IgD-negative memory B cell (primary cell): ENCODE data around the gene GABRG3. TPM values are rescaled to one million over a fixed set of nuclear protein-coding genes. Genes with fewer than 3 reads are reported as not detected.
"Not testable (repeated sequence)": the region's sequence is repeated elsewhere in the genome, so short reads cannot be mapped to it uniquely, and the experiment has no call there.

Experiments
- H3K27ac Mint-ChIP-seq, 3 donors: one replicate each; pipeline ENCODE4 v1.8.0; 2020 to 2022; ENCODE audit warnings: mild to moderate bottlenecking in 3 of 3, mixed read lengths in 3 of 3, moderate library complexity in 1 of 3
- H3K27me3 Mint-ChIP-seq: one replicate; pipeline ENCODE4 v1.8.0; 2021; ENCODE audit warnings: mixed read lengths
- H3K36me3 Mint-ChIP-seq: one replicate; pipeline ENCODE4 v1.8.0; 2020; ENCODE audit warnings: mild to moderate bottlenecking, mixed read lengths
- H3K4me1 Mint-ChIP-seq, 3 donors: one replicate each; pipeline ENCODE4 v1.8.0; 2020 to 2022; ENCODE audit warnings: mixed read lengths in 3 of 3, mild to moderate bottlenecking in 1 of 3
- H3K4me3 Mint-ChIP-seq, 4 donors: one replicate each; pipeline ENCODE4 v1.8.0; 2020 to 2022; ENCODE audit warnings: mild to moderate bottlenecking in 4 of 4, mixed read lengths in 4 of 4, moderate library complexity in 3 of 4
- H3K9me3 Mint-ChIP-seq, 3 donors: one replicate each; pipeline ENCODE4 v1.8.0; 2020 to 2021; ENCODE audit warnings: mixed read lengths in 3 of 3, mild to moderate bottlenecking in 1 of 3
- polyA plus RNA-seq: library from polyadenylated mRNA; unstranded; fragments of 300-500 nt; fragmentation: Illumina TruSeq; gene quantifications from one replicate; pipeline ENCODE4 v1.2.3, GENCODE V29; 2021

Gene GABRG3
- polyA plus RNA-seq, 1 donor from 2014 or later, result not detected

GRCh38 chr15:27183201-27183600 lies 212.2 kb downstream of the GABRG3 start:
- Mint-ChIP-seq H3K9me3 (peaks cover 8 to 22% (median 10%) of the 10 kb centered on the region in 3 donors), H3K36me3 (no peaks in the 10 kb centered on the region), H3K4me1 (no peaks in the 10 kb centered on the region), H3K4me3 (no peak overlapping the region), H3K27me3 (no peaks in the 10 kb centered on the region), H3K27ac (no peak overlapping the region)

DNA sequence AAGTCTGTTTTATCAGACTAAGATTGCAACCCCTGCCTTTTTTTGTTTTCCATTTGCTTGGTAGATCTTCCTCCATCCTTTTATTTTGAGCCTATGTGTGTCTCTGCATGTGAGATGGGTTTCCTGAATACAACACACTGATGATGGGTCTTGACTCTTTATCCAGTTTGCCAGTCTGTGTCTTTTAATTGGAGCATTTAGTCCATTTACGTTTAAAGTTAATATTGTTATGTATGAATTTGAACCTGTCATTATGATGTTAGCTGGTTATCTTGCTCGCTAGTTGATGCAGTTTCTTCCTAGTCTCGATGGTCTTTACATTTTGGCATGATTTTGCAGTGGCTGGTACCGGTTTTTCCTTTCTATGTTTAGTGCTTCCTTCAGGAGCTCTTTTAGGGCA lies 220.5 kb downstream of the GABRG3 start:
- not testable (repeated sequence) for H3K36me3 Mint-ChIP-seq, H3K4me3 Mint-ChIP-seq, H3K27me3 Mint-ChIP-seq, H3K27ac Mint-ChIP-seq, H3K4me1 Mint-ChIP-seq
- H3K9me3 Mint-ChIP-seq, result peaks cover 2 to 11% (median 4%) of the 10 kb centered on the region in 3 donors

DNA sequence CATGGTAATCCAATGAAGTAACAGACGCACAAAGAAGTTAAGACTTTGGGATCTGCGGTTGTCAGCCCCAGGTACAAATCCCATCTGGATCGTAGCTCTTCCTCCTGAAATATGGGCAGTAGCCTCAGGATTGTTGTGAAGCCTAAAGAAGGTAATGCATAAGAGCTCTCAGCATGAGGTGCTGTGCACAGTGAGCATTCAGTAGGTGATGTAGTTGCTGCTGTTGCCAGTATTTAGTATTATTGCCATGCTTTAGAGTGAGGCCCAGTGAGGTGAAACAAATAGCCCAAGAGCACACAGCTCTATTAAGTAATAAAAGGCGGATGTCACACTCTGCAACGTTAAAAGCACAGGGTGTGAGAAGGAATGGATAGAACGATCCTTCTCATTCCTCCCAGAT lies 225.7 kb downstream of the GABRG3 start:
- H3K36me3 Mint-ChIP-seq, result no peaks in the 10 kb centered on the region
- H3K4me1 Mint-ChIP-seq, result no peaks in the 10 kb centered on the region
- H3K27me3 Mint-ChIP-seq, result no peaks in the 10 kb centered on the region
- no peak overlapping the region for H3K27ac Mint-ChIP-seq
- peaks cover 0 to 10% (median 2%) of the 10 kb centered on the region in 3 donors for H3K9me3 Mint-ChIP-seq
- H3K4me3 Mint-ChIP-seq, result no peak overlapping the region

DNA sequence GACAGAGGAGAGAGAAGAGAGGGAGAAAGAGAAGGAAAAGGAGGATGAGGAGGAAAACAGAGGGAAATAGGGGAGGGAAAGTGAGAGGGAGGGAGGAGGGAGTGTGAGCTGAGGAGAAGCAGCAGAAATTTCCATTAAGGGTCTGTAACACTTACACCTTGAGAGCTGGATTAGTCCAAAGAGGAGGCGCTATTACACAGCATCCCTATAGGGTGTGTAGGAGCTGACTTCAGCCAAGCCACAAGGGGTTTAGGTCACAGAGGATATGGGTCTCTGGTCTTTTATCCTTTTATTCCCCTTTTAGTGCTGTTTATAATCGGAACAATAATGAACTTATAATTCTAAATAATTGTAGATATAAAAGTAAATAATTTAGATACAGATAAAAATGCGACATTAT lies 230.4 kb downstream of the GABRG3 start:
- no peaks in the 10 kb centered on the region for H3K27me3 Mint-ChIP-seq

DNA sequence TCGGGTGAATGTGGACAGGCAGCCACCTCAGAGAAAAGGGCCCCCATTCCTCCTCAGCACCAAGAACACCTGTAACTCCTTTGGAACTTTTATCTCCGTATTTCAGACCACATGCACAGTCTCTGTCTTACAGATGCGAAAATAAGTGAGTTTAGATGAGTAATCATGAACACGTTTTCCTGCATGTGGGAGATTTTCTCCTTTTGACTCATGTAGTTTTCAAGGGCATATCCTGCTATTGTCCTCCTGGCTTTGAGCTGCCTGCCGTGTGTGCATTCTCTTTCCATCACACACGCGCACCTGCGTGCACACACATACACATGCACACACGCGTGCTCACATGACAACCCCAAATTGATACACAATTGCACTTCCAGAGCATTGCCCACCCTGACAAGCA lies 239.2 kb downstream of the GABRG3 start:
- H3K27me3 Mint-ChIP-seq, result no peaks in the 10 kb centered on the region
- H3K4me3 Mint-ChIP-seq, result no peak overlapping the region
- H3K9me3 Mint-ChIP-seq, result peaks cover 2 to 20% (median 5%) of the 10 kb centered on the region in 3 donors
- no peak overlapping the region for H3K27ac Mint-ChIP-seq
- no peaks in the 10 kb centered on the region for H3K36me3 Mint-ChIP-seq
- H3K4me1 Mint-ChIP-seq, result peaks cover 0 to 1% (median 0%) of the 10 kb centered on the region in 3 donors

More for the DNA sequence above, 230.4 kb downstream of the GABRG3 start:
- H3K9me3 Mint-ChIP-seq, result peaks cover 2 to 27% (median 6%) of the 10 kb centered on the region in 3 donors
- no peaks in the 10 kb centered on the region for H3K4me1 Mint-ChIP-seq
- H3K36me3 Mint-ChIP-seq, result no peaks in the 10 kb centered on the region
- no peak overlapping the region for H3K4me3 Mint-ChIP-seq
- H3K27ac Mint-ChIP-seq, result no peak overlapping the region

- H3K27ac Mint-ChIP-seq, result no peak overlapping the region
- peaks cover 2 to 10% (median 5%) of the 10 kb centered on the region in 3 donors for H3K9me3 Mint-ChIP-seq
- no peak overlapping the region for H3K4me3 Mint-ChIP-seq
- no peaks in the 10 kb centered on the region for H3K36me3 Mint-ChIP-seq
- peaks cover 0 to 1% (median 0%) of the 10 kb centered on the region in 3 donors for H3K4me1 Mint-ChIP-seq
- H3K27me3 Mint-ChIP-seq, result no peaks in the 10 kb centered on the region
These were observed 243.1 kb downstream of the GABRG3 start for GRCh38 chr15:27214032-27214431.

DNA sequence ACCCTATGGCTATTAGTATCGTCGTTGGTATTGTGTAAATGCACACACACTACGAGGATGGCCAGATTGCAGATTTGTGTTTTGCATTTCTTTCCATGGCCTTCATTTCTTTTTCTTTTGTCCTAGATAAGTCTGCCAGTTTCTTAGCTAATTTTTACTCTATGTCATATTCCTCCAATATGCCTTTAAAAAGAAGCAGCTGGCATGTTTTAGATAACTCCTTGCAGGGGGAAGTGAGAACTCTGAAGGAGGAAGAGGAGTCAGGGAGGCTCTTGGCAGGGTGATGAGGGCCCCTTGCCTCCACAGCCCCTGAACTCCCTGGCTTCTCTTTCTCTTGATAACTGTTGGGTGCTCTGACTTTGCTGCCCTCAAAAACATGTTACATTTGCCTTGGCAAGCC lies 244.0 kb downstream of the GABRG3 start:
- no peaks in the 10 kb centered on the region for H3K4me1 Mint-ChIP-seq
- H3K27me3 Mint-ChIP-seq, result no peaks in the 10 kb centered on the region
- no peak overlapping the region for H3K27ac Mint-ChIP-seq
- peaks cover 2 to 10% (median 5%) of the 10 kb centered on the region in 3 donors for H3K9me3 Mint-ChIP-seq
- no peak overlapping the region for H3K4me3 Mint-ChIP-seq
- H3K36me3 Mint-ChIP-seq, result no peaks in the 10 kb centered on the region

GRCh38 chr15:27218426-27218825 lies 247.4 kb downstream of the GABRG3 start:
- H3K27ac Mint-ChIP-seq, result no peak overlapping the region
- peaks cover 2 to 7% (median 5%) of the 10 kb centered on the region in 3 donors for H3K9me3 Mint-ChIP-seq
- no peaks in the 10 kb centered on the region for H3K27me3 Mint-ChIP-seq
- H3K36me3 Mint-ChIP-seq, result no peaks in the 10 kb centered on the region
- H3K4me3 Mint-ChIP-seq, result no peak overlapping the region
- no peaks in the 10 kb centered on the region for H3K4me1 Mint-ChIP-seq

- H3K4me1 Mint-ChIP-seq, result no peaks in the 10 kb centered on the region
- peaks cover 2 to 5% (median 5%) of the 10 kb centered on the region in 3 donors for H3K9me3 Mint-ChIP-seq
- no peak overlapping the region for H3K27ac Mint-ChIP-seq
- no peak overlapping the region for H3K4me3 Mint-ChIP-seq
- H3K36me3 Mint-ChIP-seq, result no peaks in the 10 kb centered on the region
- H3K27me3 Mint-ChIP-seq, result no peaks in the 10 kb centered on the region
These were observed 248.7 kb downstream of the GABRG3 start for GRCh38 chr15:27219636-27220035.

GRCh38 chr15:27220199-27220598 lies 249.2 kb downstream of the GABRG3 start:
- no peaks in the 10 kb centered on the region for H3K4me1 Mint-ChIP-seq
- H3K36me3 Mint-ChIP-seq, result no peaks in the 10 kb centered on the region
- H3K27me3 Mint-ChIP-seq, result no peaks in the 10 kb centered on the region
- peaks cover 2 to 5% (median 5%) of the 10 kb centered on the region in 3 donors for H3K9me3 Mint-ChIP-seq
- no peak overlapping the region for H3K4me3 Mint-ChIP-seq
- peak overlapping the region in 1 of 3 donors; percentile 46 for H3K27ac Mint-ChIP-seq

DNA sequence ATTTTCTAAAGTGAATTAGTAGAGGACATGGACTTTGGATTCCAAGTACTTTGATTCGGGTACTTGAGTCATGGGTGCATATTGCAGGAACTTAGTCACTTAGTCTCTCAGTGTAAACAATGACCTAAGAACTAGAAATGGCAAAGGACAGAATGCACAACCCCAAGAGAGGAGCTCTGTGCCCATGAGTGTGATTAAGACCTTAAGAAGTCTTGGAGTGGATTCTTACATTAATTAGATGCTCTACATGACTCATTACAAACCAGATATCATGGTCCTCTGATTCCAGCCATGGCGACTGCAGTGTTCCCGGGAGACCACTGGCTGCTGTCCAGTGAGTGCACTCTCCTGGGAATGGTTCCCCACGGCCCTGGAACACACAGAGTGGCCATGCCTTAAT lies 251.5 kb downstream of the GABRG3 start:
- H3K4me1 Mint-ChIP-seq, result no peaks in the 10 kb centered on the region
- peaks cover 0 to 2% (median 2%) of the 10 kb centered on the region in 3 donors for H3K9me3 Mint-ChIP-seq
- H3K27me3 Mint-ChIP-seq, result no peaks in the 10 kb centered on the region
- no peaks in the 10 kb centered on the region for H3K36me3 Mint-ChIP-seq
- H3K27ac Mint-ChIP-seq, result no peak overlapping the region
- H3K4me3 Mint-ChIP-seq, result no peak overlapping the region

DNA sequence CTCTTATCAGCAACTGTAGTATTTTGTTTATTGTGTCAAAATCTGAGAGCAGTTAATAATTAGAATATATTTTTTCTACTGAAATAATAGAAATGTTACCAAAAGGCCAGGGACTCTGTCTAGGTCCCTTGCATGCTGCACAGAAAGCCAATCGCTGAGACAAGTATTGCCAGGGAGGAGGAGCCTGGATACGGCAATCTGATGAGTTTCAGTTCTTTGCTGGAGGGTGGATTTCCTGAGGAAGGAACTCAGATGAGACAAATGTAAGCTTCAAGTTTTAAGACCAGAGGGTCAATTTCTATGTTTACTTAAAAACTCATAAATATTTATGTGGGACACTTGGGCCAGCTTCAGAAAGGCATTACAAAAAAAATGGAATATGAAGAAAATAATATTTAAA lies 252.2 kb downstream of the GABRG3 start:
- no peaks in the 10 kb centered on the region for H3K4me1 Mint-ChIP-seq
- peaks cover 0 to 4% (median 2%) of the 10 kb centered on the region in 3 donors for H3K9me3 Mint-ChIP-seq
- H3K27me3 Mint-ChIP-seq, result no peaks in the 10 kb centered on the region
- H3K4me3 Mint-ChIP-seq, result no peak overlapping the region
- no peak overlapping the region for H3K27ac Mint-ChIP-seq
- no peaks in the 10 kb centered on the region for H3K36me3 Mint-ChIP-seq

GRCh38 chr15:27231811-27232210 lies 260.8 kb downstream of the GABRG3 start:
- Mint-ChIP-seq H3K9me3 (peaks cover 2 to 10% (median 2%) of the 10 kb centered on the region in 3 donors), H3K27ac (no peak overlapping the region), H3K36me3 (no peaks in the 10 kb centered on the region), H3K4me3 (no peak overlapping the region), H3K4me1 (no peaks in the 10 kb centered on the region), H3K27me3 (no peaks in the 10 kb centered on the region)

GRCh38 chr15:27232876-27233275 lies 261.9 kb downstream of the GABRG3 start:
- peaks cover 2 to 10% (median 5%) of the 10 kb centered on the region in 3 donors for H3K9me3 Mint-ChIP-seq
- no peaks in the 10 kb centered on the region for H3K27me3 Mint-ChIP-seq
- peaks cover 2% of the 10 kb centered on the region for H3K36me3 Mint-ChIP-seq
- H3K27ac Mint-ChIP-seq, result peak overlapping the region in 1 of 3 donors; percentile 25
- H3K4me1 Mint-ChIP-seq, result no peaks in the 10 kb centered on the region
- H3K4me3 Mint-ChIP-seq, result no peak overlapping the region

DNA sequence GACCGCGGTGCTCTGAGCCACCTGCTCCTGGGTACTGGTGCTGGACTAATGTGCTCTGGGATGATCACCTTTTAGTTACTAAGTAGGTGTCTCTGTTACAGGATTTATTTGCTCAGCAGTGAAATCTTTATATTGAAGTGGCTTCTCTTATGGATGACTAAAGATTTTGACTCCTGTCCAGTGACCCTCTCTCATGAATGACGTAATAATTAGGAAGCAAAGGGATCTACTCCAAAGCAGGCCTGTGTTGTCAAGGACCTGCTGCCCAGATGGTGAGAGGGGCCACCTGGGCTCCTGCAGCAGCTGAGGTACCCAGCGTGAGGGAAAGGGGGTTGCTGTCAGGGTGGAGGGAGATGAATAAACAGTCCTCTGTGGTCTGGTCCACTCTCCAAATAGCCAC lies 263.6 kb downstream of the GABRG3 start:
- no peak overlapping the region for H3K27ac Mint-ChIP-seq
- peaks cover 2% of the 10 kb centered on the region for H3K36me3 Mint-ChIP-seq
- H3K27me3 Mint-ChIP-seq, result no peaks in the 10 kb centered on the region
- no peak overlapping the region for H3K4me3 Mint-ChIP-seq
- H3K9me3 Mint-ChIP-seq, result peaks cover 0 to 2% (median 2%) of the 10 kb centered on the region in 3 donors
- no peaks in the 10 kb centered on the region for H3K4me1 Mint-ChIP-seq

- H3K4me1 Mint-ChIP-seq, result no peaks in the 10 kb centered on the region
- H3K36me3 Mint-ChIP-seq, result peaks cover 2% of the 10 kb centered on the region
- no peak overlapping the region for H3K27ac Mint-ChIP-seq
- H3K4me3 Mint-ChIP-seq, result no peak overlapping the region
- peaks cover 0 to 2% (median 2%) of the 10 kb centered on the region in 3 donors for H3K9me3 Mint-ChIP-seq
- no peaks in the 10 kb centered on the region for H3K27me3 Mint-ChIP-seq
These were observed 264.2 kb downstream of the GABRG3 start for GRCh38 chr15:27235161-27235560.
